Mesangial cell (primary cell): ENCODE results near the gene ARHGAP12. TPM values are rescaled to one million over a fixed set of nuclear protein-coding genes. Genes with fewer than 3 reads are reported as not detected.

Experiments used
- total RNA-seq: library from RNA; depleted of rRNA; stranded (reverse); fragments of >200 nt; gene quantifications from 2 replicates; pipeline ENCODE4 v1.2.3, GENCODE V29; 2015

Gene ARHGAP12
- 10.4 and 12.4 TPM in 2 replicates for total RNA-seq

GRCh38 chr10:31928549-31929260 lies at the start of gene ARHGAP12:
Gene ARHGAP12, minus strand, starts transcription at chr10:31928831. Its CDS starts 19,976 bp downstream, at chr10:31908855.

Other genes with a start within 250 kb of the ARHGAP12 start
- 45.8 and 73.7 TPM in 2 replicates for gene KIF5B, start 127.6 kb upstream of the ARHGAP12 start, total RNA-seq